Fibroblast of lung (primary cell): ENCODE data around the gene COX7A2. TPM values are rescaled to one million over a fixed set of nuclear protein-coding genes. Genes with fewer than 3 reads are reported as not detected.

Experiments
- DNase-seq, 2 donors: peaks; one replicate each; pipeline versions ENCODE4 v3.0.0 to v3.0.0-alpha.2; 2010; ENCODE audit warnings: low read depth in 2 of 2
- H2AFZ ChIP-seq: 2 replicates; pipeline ENCODE4 v1.5.1; 2012; ENCODE audit warnings: low read length, control low read depth, inconsistent platforms
- H3K27ac ChIP-seq: 2 replicates; pipeline ENCODE4 v1.5.1; 2011; ENCODE audit warnings: low read length, control low read depth; ENCODE audit not compliant: insufficient read depth
- H3K27me3 ChIP-seq: 2 replicates; pipeline ENCODE4 v1.5.1; 2011; ENCODE audit warnings: mild to moderate bottlenecking, low read length; ENCODE audit not compliant: control insufficient read depth, insufficient read depth
- H3K36me3 ChIP-seq: 2 replicates; pipeline ENCODE4 v1.5.1; 2011; ENCODE audit warnings: low read length; ENCODE audit not compliant: control insufficient read depth, insufficient read depth
- H3K4me1 ChIP-seq: 2 replicates; pipeline ENCODE4 v1.5.1; 2011; ENCODE audit warnings: low read length; ENCODE audit not compliant: control insufficient read depth, insufficient read depth; ENCODE audit errors: extremely low read depth
- H3K4me2 ChIP-seq: 2 replicates; pipeline ENCODE4 v1.5.1; 2011; ENCODE audit warnings: low read length, control low read depth; ENCODE audit not compliant: insufficient read depth; ENCODE audit errors: extremely low read depth
- H3K4me3 ChIP-seq, 4 experiments: fragments of 200-600 bp in 1 of 4; sonication (generic) in 1 of 4; replicated peaks in 1 of 4; 2 replicates each; pipeline ENCODE4 v1.5.1; 2011 to 2016; ENCODE audit warnings: low read length in 4 of 4, low read depth in 3 of 4, mild to moderate bottlenecking in 3 of 4, control low read depth in 2 of 4, inconsistent platforms in 1 of 4, mixed read lengths in 1 of 4; ENCODE audit not compliant: insufficient read depth in 1 of 4; ENCODE audit errors: control extremely low read depth in 1 of 4
- H3K79me2 ChIP-seq: 2 replicates; pipeline ENCODE4 v1.5.1; 2012; ENCODE audit warnings: mild to moderate bottlenecking, low read length, inconsistent platforms; ENCODE audit not compliant: control insufficient read depth, insufficient read depth
- H3K9ac ChIP-seq: 2 replicates; pipeline ENCODE4 v1.5.1; 2011; ENCODE audit warnings: mild to moderate bottlenecking, low read length, control low read depth; ENCODE audit not compliant: insufficient read depth
- H3K9me3 ChIP-seq: 2 replicates; pipeline ENCODE4 v1.5.1; 2012; ENCODE audit warnings: low read depth, low read length; ENCODE audit not compliant: control insufficient read depth, insufficient read depth
- H4K20me1 ChIP-seq: 2 replicates; pipeline ENCODE4 v1.5.1; 2011; ENCODE audit warnings: low read length; ENCODE audit not compliant: control insufficient read depth, insufficient read depth; ENCODE audit errors: extremely low read depth
- CTCF ChIP-seq, 2 donors: IDR thresholded peaks in 1 of 2; conservative IDR thresholded peaks in 1 of 2; 1 replicate in 1 of 2; 2 replicates in 1 of 2; pipeline ENCODE4 v1.5.1; 2011 to 2012; ENCODE audit warnings: low read length in 2 of 2, control low read depth in 1 of 2, inconsistent platforms in 1 of 2, low read depth in 1 of 2, mild to moderate bottlenecking in 1 of 2
- EZH2 ChIP-seq: IDR thresholded peaks from 2 replicates; pipeline ENCODE4 v1.5.1; 2012; ENCODE audit warnings: low read length, control low read depth, mild to moderate bottlenecking; ENCODE audit errors: missing control alignments
- polyA minus RNA-seq: library from RNA; depleted of rRNA, polyadenylated mRNA; stranded (reverse); fragments of >200 nt; gene quantifications from 2 replicates; pipeline ENCODE4 v1.2.3, GENCODE V29; 2011; ENCODE audit warnings: low replicate concordance
- polyA plus RNA-seq, 2 donors: library from polyadenylated mRNA; depleted of rRNA in 1 of 2; stranded (reverse) in 1 of 2; unstranded in 1 of 2; fragments of >200 nt; gene quantifications; 2 replicates each; pipeline ENCODE4 v1.2.1, GENCODE V29; 2011 to 2012; ENCODE audit warnings: missing spikeins in 1 of 2
- total RNA-seq: library from RNA; depleted of rRNA; stranded (reverse); fragments of >200 nt; gene quantifications from 2 replicates; pipeline ENCODE4 v1.2.1, GENCODE V29; 2014

The COX7A2 gene
- total RNA-seq (91.9 and 115 TPM in 2 replicates), polyA plus RNA-seq (155 and 159 TPM in 2 replicates), polyA minus RNA-seq (25.5 and 47.5 TPM in 2 replicates)
- polyA plus RNA-seq (2012), result 557 and 570 TPM in 2 replicates

GRCh38 chr6:75243333-75244062, at the start of gene COX7A2:
COX7A2 (minus strand) TSS chr6:75243801; CDS start chr6:75243734, 67 bp downstream.
- peak within 1 kb of the TSS; percentile 76 for H2AFZ ChIP-seq
- H3K27ac ChIP-seq, result peak within 1 kb of the TSS; percentile 97
- peaks cover 28% of the 10 kb centered on the region for H3K79me2 ChIP-seq
- H4K20me1 ChIP-seq, result no peaks in the 10 kb centered on the region
- no peaks in the 10 kb centered on the region for H3K27me3 ChIP-seq
- H3K9ac ChIP-seq, result peak within 1 kb of the TSS; percentile 82
- no peaks in the 10 kb centered on the region for H3K4me1 ChIP-seq
- peaks cover 2% of the 10 kb centered on the region for H3K36me3 ChIP-seq
- peak within 1 kb of the TSS; percentile 77 for H3K4me2 ChIP-seq
- H3K9me3 ChIP-seq, result no peaks in the 10 kb centered on the region
- H3K4me3 ChIP-seq, result peak within 1 kb of the TSS; percentile 80 to 95 (median 94)
- DNase-seq, result peak; percentile 98 to 99
- TF ChIP-seq CTCF (conservative IDR thresholded peaks at IDR 0.05 in 1 of 2, IDR thresholded peaks at IDR 0.05 in 1 of 2; ENCODE audit: low read depth in 1 of 2, low read length in 2 of 2) (no peak), EZH2 (no peak)

- Histone ChIP-seq H3K4me3 (no peak overlapping the region), H2AFZ (no peak overlapping the region), H3K4me1 (no peaks in the 10 kb centered on the region), H3K27ac (no peak overlapping the region), H3K36me3 (no peaks in the 10 kb centered on the region), H3K9me3 (no peaks in the 10 kb centered on the region), H3K27me3 (no peaks in the 10 kb centered on the region), H3K79me2 (no peaks in the 10 kb centered on the region), H4K20me1 (no peaks in the 10 kb centered on the region), H3K9ac (no peak overlapping the region), H3K4me2 (no peak overlapping the region)
- TF ChIP-seq EZH2, result no peak
- no peak for TF ChIP-seq CTCF (conservative IDR thresholded peaks at IDR 0.05 in 1 of 2, IDR thresholded peaks at IDR 0.05 in 1 of 2; ENCODE audit: low read depth in 1 of 2, low read length in 2 of 2)
- DNase-seq, result no peak
These were observed 49.0 kb upstream of the COX7A2 start for GRCh38 chr6:75292555-75292954.

- Histone ChIP-seq H3K36me3 (no peaks in the 10 kb centered on the region), H3K4me1 (no peaks in the 10 kb centered on the region), H3K4me2 (no peak overlapping the region), H3K79me2 (no peaks in the 10 kb centered on the region), H3K9ac (no peak overlapping the region), H3K4me3 (no peak overlapping the region), H2AFZ (no peak overlapping the region), H3K27me3 (no peaks in the 10 kb centered on the region), H4K20me1 (no peaks in the 10 kb centered on the region), H3K27ac (no peak overlapping the region), H3K9me3 (no peaks in the 10 kb centered on the region)
- no peak for DNase-seq
- TF ChIP-seq CTCF (conservative IDR thresholded peaks at IDR 0.05 in 1 of 2, IDR thresholded peaks at IDR 0.05 in 1 of 2; ENCODE audit: low read depth in 1 of 2, low read length in 2 of 2) (no peak), EZH2 (no peak)
These were observed 48.1 kb upstream of the COX7A2 start for GRCh38 chr6:75291744-75292143.
